ENCODE results near the gene CLCNKA.
"Not testable (repeated sequence)": the region's sequence is repeated elsewhere in the genome, so short reads cannot be mapped to it uniquely, and the experiment has no call there.

- TF ChIP-seq CTCF, EP300 (IDR thresholded peaks at IDR 0.05): not testable (repeated sequence)
Observed at GRCh38 chr1:16036461-16036860, 14.6 kb downstream of the CLCNKA start.

Measured in ovary (tissue), 3 donors.